22Rv1 (cell line): ENCODE measurements around the gene FLRT2.

Experiments
- H3K27ac ChIP-seq: fragments of 450-650 bp; 2 replicates; pipeline ENCODE4 v1.5.1; 2017
- ZFX ChIP-seq: fragments of 450-650 bp; IDR thresholded peaks from 2 replicates; pipeline ENCODE4 v1.6.1; 2017; ENCODE audit warnings: antibody characterized with exemption, borderline replicate concordance
- TF ChIP-seq, protein P1 (sequence below): fragments of 450-650 bp; IDR thresholded peaks from 2 replicates; pipeline ENCODE4 v1.5.1; 2017; ENCODE audit warnings: mild to moderate bottlenecking

FLRT2 gene

DNA sequence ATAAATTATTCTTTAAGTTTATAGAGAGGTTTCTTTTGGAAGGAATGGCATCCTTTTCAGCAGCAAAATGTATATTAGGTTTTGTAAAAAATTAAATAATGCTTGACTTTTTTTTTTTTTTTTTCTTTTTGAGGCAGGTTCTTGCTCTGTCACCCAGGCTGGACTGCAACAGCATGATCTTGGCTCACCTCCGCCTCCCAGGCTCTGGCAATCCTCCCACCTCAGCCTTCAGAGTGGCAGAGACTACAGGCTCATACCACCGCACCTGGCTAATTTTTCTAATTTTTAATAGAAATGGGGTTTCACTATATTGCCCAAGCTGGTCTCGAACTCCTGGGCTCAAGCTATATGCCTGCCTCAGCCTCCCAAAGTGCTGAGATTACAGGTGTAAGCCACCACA, 89.0 kb downstream of the FLRT2 start:
- TF ChIP-seq ZFX, result no peak
- TF ChIP-seq, protein P1, sequence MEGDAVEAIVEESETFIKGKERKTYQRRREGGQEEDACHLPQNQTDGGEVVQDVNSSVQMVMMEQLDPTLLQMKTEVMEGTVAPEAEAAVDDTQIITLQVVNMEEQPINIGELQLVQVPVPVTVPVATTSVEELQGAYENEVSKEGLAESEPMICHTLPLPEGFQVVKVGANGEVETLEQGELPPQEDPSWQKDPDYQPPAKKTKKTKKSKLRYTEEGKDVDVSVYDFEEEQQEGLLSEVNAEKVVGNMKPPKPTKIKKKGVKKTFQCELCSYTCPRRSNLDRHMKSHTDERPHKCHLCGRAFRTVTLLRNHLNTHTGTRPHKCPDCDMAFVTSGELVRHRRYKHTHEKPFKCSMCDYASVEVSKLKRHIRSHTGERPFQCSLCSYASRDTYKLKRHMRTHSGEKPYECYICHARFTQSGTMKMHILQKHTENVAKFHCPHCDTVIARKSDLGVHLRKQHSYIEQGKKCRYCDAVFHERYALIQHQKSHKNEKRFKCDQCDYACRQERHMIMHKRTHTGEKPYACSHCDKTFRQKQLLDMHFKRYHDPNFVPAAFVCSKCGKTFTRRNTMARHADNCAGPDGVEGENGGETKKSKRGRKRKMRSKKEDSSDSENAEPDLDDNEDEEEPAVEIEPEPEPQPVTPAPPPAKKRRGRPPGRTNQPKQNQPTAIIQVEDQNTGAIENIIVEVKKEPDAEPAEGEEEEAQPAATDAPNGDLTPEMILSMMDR, result no peak
- no peak overlapping the region for H3K27ac ChIP-seq

DNA sequence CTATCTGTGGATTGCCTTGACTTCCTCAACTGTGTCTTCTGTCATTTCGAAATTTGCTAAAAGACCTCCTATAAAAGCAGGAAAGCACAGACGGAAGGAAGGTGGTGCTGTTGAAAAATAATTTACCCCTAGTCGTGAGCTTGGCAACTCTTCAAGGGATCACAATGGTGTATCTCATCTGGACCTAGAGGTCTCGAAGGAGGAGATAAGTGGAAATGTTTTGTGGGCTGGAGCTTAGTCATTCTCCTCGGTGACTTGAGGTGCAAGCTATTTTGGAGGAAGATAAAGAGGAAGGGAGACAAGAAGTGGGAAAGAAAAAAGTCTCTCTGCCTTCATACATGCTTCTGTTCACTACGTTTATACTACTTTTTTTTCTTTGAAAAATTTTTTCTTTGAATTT, 89.9 kb downstream of the FLRT2 start:
- no peak for TF ChIP-seq ZFX
- TF ChIP-seq, protein P1, result no peak
- H3K27ac ChIP-seq, result no peak overlapping the region

DNA sequence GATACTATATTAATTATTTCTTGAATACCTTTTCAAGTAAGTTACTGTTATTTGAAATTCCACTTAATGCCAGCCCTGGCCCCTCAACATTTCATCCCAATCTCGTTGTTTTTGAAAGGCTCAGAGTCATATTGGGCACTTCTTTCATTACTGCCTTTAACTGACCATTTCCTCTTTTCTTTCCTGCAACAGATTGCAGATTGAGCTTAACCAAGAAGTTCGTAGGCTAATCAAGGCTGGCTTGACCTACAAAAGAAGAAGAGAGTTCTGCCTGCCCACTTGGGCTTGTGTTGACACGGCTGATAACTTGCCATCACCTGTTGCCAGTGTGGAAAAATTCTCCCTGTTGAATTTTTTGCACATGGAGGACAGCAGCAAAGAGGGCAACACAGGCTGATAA, 91.0 kb downstream of the FLRT2 start:
- no peak overlapping the region for H3K27ac ChIP-seq
- TF ChIP-seq, protein P1, result no peak
- no peak for TF ChIP-seq ZFX

- no peak overlapping the region for H3K27ac ChIP-seq
- no peak for TF ChIP-seq ZFX
- TF ChIP-seq, protein P1, result no peak
Measured at GRCh38 chr14:85622106-85622505, 92.2 kb downstream of the FLRT2 start.

DNA sequence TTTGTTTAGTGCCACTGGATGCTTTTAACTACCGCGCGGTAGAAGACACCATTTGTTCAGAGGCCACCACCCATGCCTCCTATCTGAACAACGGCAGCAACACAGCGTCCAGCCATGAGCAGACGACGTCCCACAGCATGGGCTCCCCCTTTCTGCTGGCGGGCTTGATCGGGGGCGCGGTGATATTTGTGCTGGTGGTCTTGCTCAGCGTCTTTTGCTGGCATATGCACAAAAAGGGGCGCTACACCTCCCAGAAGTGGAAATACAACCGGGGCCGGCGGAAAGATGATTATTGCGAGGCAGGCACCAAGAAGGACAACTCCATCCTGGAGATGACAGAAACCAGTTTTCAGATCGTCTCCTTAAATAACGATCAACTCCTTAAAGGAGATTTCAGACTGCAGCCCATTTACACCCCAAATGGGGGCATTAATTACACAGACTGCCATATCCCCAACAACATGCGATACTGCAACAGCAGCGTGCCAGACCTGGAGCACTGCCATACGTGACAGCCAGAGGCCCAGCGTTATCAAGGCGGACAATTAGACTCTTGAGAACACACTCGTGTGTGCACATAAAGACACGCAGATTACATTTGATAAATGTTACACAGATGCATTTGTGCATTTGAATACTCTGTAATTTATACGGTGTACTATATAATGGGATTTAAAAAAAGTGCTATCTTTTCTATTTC, 93.2 kb downstream of the FLRT2 start:
- TF ChIP-seq, protein P1, result no peak
- no peak for TF ChIP-seq ZFX
- no peak overlapping the region for H3K27ac ChIP-seq

DNA sequence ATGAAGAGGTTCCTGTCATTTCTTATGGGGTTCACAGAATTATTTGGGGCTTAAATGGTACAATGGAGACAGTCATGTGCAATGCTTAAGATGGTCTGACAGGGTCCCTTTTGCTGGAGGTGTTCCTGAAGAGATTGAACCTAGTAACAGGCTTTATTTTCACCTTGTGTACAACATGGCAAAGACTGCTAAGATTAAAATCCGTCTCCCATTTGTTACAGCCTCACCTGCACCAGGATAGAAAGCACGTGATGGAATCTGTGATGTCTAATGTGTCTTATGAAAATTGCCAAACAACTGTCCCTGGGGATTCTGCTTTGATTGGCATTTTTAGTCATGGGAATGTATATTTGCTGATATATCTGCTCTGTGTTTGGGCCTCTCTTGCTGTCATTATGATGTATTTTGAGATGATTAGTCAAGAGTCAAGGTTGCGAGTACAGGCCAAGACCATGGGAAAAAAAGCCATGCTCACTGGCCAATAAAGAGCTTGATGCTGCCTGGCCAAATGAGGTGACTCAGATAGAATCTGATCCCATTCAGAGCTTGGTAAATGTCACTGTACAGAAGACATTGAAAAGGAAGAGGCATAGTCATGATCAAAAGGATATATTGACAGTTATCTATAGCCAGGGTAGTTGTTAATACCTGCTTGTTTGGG, 96.1 kb downstream of the FLRT2 start:
- H3K27ac ChIP-seq, result no peak overlapping the region
- no peak for TF ChIP-seq ZFX
- TF ChIP-seq, protein P1, result no peak

DNA sequence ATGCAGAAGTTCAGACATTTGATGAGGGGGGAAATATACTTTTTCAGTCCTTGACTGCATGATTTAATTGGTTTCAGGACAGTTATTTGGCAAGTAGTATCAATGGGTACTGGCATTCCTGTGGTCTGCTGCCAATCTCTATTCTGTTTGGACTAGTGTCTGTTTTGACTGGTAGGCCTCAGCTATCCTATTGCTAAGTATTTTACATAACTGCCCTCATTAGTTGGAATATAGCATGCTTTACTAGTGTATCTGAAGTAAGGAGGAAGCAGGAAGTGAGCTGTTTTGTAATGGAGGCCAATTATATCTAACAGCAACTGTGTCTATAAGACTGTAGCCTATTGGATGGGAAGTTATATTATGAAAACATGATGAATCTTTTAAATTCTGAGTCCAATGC, 104.3 kb downstream of the FLRT2 start:
- TF ChIP-seq, protein P1, result no peak
- TF ChIP-seq ZFX, result no peak
- no peak overlapping the region for H3K27ac ChIP-seq
